ENCODE data around the gene OTULIN. TPM values are rescaled to one million over a fixed set of nuclear protein-coding genes. Genes with fewer than 3 reads are reported as not detected.
A peak's percentile ranks its signal among the peaks of the same experiment; 100 is the strongest.

The OTULIN gene
- total and polyA plus RNA-seq, 2 of the 13 experiments (the other 11 are each of a cell fraction or from before 2014, with no cell fraction given) = 7.0 to 34.8 TPM

DNA sequence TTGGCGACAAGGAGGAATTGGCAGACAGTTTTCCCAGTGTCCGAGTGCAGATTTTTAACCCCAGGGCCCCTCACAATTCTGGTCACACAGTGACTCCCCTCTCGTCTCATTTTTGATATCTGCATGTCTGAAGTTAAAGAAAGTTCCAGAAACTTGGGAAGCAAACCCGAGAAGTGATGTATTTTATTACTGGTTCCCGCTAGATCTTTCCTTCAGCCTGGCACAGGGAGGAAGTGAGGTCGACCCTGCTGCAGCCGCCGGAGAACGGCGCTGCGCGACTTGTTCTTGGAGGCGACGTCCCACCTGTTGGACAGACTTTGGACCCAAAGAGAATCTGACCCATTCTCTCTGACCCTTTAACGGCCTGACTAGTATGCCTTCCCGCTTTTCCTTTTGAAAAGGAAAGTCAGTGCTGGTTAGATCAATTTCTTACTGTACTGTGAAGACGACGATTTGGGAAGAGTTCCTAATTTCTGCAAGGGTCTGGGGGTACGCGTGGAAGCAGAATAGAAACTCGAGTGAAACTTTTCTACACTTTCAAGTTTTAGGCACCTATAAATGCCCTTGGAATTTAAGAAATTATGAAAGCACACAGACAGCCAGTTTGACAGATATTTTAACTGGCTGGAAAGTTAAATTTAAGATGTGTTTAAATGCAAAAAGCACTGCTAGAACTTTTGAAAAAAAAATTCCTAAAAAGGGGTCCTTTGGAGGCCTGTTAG is 744 bp downstream of the OTULIN start (continued):
- TF ChIP-seq SRY (CRISPR knock-in tag; IDR thresholded peaks at IDR 0.05) (no peak), HDAC2 (CRISPR knock-in tag; IDR thresholded peaks at IDR 0.05) (peak; percentile 56; the same call in 1 of the 2 replicates), TCF7L2 (IDR thresholded peaks at IDR 0.05; ENCODE audit: low read depth, low read length) (no peak), TBX2 (CRISPR knock-in tag; IDR thresholded peaks at IDR 0.05; ENCODE audit: borderline replicate concordance) (no peak), ZNF564 (CRISPR knock-in tag; IDR thresholded peaks at IDR 0.05) (no peak), MTA1 (CRISPR knock-in tag; IDR thresholded peaks at IDR 0.05; ENCODE audit: borderline replicate concordance) (no peak), CBX2 (IDR thresholded peaks at IDR 0.05; ENCODE audit: low read depth, low read length) (no peak), CBX2 (CRISPR knock-in tag; IDR thresholded peaks at IDR 0.05; ENCODE audit: low read depth) (no peak), FOXP1 (IDR thresholded peaks at IDR 0.05) (no peak), FOXP1 (CRISPR knock-in tag; IDR thresholded peaks at IDR 0.05) (no peak), ZNF773 (CRISPR knock-in tag; IDR thresholded peaks at IDR 0.05; ENCODE audit: borderline replicate concordance) (no peak), EZH2 (conservative IDR thresholded peaks at IDR 0.05; ENCODE audit: low read depth, low read length) (no peak), REXO4 (CRISPR knock-in tag; IDR thresholded peaks at IDR 0.05; ENCODE audit: borderline replicate concordance) (no peak), ZBTB21 (CRISPR knock-in tag; IDR thresholded peaks at IDR 0.05) (no peak), GTF3A (CRISPR knock-in tag; conservative IDR thresholded peaks at IDR 0.05) (no peak), NR2F6 (IDR thresholded peaks at IDR 0.05) (0 out of 2 replicates have a peak, but pooled peaks have one; percentile 29), NR2F6 (CRISPR knock-in tag; IDR thresholded peaks at IDR 0.05) (peak; percentile 47; the same call in 1 of the 2 replicates), KMT2A (CRISPR knock-in tag; IDR thresholded peaks at IDR 0.05) (no peak)
- TF ChIP-seq, protein P1, sequence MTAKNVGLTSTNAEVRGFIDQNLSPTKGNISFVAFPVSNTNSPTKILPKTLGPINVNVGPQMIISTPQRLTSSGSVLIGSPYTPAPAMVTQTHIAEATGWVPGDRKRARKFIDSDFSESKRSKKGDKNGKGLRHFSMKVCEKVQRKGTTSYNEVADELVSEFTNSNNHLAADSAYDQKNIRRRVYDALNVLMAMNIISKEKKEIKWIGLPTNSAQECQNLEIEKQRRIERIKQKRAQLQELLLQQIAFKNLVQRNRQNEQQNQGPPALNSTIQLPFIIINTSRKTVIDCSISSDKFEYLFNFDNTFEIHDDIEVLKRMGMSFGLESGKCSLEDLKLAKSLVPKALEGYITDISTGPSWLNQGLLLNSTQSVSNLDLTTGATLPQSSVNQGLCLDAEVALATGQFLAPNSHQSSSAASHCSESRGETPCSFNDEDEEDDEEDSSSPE (CRISPR knock-in tag; IDR thresholded peaks at IDR 0.05) = peak; percentile 79
- TF ChIP-seq, protein P2, sequence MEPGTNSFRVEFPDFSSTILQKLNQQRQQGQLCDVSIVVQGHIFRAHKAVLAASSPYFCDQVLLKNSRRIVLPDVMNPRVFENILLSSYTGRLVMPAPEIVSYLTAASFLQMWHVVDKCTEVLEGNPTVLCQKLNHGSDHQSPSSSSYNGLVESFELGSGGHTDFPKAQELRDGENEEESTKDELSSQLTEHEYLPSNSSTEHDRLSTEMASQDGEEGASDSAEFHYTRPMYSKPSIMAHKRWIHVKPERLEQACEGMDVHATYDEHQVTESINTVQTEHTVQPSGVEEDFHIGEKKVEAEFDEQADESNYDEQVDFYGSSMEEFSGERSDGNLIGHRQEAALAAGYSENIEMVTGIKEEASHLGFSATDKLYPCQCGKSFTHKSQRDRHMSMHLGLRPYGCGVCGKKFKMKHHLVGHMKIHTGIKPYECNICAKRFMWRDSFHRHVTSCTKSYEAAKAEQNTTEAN (CRISPR knock-in tag; conservative IDR thresholded peaks at IDR 0.05) = no peak
- TF ChIP-seq, protein P3, sequence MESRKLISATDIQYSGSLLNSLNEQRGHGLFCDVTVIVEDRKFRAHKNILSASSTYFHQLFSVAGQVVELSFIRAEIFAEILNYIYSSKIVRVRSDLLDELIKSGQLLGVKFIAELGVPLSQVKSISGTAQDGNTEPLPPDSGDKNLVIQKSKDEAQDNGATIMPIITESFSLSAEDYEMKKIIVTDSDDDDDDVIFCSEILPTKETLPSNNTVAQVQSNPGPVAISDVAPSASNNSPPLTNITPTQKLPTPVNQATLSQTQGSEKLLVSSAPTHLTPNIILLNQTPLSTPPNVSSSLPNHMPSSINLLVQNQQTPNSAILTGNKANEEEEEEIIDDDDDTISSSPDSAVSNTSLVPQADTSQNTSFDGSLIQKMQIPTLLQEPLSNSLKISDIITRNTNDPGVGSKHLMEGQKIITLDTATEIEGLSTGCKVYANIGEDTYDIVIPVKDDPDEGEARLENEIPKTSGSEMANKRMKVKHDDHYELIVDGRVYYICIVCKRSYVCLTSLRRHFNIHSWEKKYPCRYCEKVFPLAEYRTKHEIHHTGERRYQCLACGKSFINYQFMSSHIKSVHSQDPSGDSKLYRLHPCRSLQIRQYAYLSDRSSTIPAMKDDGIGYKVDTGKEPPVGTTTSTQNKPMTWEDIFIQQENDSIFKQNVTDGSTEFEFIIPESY (CRISPR knock-in tag; IDR thresholded peaks at IDR 0.05) = no peak
- TF ChIP-seq, protein P4, sequence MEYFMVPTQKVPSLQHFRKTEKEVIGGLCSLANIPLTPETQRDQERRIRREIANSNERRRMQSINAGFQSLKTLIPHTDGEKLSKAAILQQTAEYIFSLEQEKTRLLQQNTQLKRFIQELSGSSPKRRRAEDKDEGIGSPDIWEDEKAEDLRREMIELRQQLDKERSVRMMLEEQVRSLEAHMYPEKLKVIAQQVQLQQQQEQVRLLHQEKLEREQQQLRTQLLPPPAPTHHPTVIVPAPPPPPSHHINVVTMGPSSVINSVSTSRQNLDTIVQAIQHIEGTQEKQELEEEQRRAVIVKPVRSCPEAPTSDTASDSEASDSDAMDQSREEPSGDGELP (IDR thresholded peaks at IDR 0.05; ENCODE audit: borderline replicate concordance, low read depth) = peak; percentile 92
- TF ChIP-seq, protein P5, sequence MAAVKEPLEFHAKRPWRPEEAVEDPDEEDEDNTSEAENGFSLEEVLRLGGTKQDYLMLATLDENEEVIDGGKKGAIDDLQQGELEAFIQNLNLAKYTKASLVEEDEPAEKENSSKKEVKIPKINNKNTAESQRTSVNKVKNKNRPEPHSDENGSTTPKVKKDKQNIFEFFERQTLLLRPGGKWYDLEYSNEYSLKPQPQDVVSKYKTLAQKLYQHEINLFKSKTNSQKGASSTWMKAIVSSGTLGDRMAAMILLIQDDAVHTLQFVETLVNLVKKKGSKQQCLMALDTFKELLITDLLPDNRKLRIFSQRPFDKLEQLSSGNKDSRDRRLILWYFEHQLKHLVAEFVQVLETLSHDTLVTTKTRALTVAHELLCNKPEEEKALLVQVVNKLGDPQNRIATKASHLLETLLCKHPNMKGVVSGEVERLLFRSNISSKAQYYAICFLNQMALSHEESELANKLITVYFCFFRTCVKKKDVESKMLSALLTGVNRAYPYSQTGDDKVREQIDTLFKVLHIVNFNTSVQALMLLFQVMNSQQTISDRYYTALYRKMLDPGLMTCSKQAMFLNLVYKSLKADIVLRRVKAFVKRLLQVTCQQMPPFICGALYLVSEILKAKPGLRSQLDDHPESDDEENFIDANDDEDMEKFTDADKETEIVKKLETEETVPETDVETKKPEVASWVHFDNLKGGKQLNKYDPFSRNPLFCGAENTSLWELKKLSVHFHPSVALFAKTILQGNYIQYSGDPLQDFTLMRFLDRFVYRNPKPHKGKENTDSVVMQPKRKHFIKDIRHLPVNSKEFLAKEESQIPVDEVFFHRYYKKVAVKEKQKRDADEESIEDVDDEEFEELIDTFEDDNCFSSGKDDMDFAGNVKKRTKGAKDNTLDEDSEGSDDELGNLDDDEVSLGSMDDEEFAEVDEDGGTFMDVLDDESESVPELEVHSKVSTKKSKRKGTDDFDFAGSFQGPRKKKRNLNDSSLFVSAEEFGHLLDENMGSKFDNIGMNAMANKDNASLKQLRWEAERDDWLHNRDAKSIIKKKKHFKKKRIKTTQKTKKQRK (IDR thresholded peaks at IDR 0.05; ENCODE audit: low read length) = no peak

Data from HepG2 (cell line).